Measurements from ENCODE around the gene ITGA6.

The ITGA6 gene

GRCh38 chr2:172467382-172467781 lies 40.0 kb downstream of the ITGA6 start:
- DNase-seq: no peak

GRCh38 chr2:172470958-172471922 lies 43.9 kb downstream of the ITGA6 start:
- DNase-seq: no peak

- DNase-seq: no peak
Observed at GRCh38 chr2:172472446-172473033, 45.2 kb downstream of the ITGA6 start.

GRCh38 chr2:172473167-172473566 lies 45.8 kb downstream of the ITGA6 start:
- no peak for DNase-seq

- no peak for DNase-seq
Observed at GRCh38 chr2:172478353-172478752, 51.0 kb downstream of the ITGA6 start.

GRCh38 chr2:172480301-172481218 lies 53.2 kb downstream of the ITGA6 start:
- DNase-seq: no peak

- DNase-seq: no peak
Observed at GRCh38 chr2:172481507-172482262, 54.3 kb downstream of the ITGA6 start.

GRCh38 chr2:172484253-172484652 lies 56.9 kb downstream of the ITGA6 start:
- no peak for DNase-seq

- DNase-seq: no peak
Observed at GRCh38 chr2:172484706-172485105, 57.3 kb downstream of the ITGA6 start.

- DNase-seq: no peak
Observed at GRCh38 chr2:172488556-172488955, 61.2 kb downstream of the ITGA6 start.

GRCh38 chr2:172489681-172490080 lies 62.3 kb downstream of the ITGA6 start:
- no peak for DNase-seq

GRCh38 chr2:172496160-172496608 lies 68.8 kb downstream of the ITGA6 start:
- no peak for DNase-seq

GRCh38 chr2:172507199-172507598 lies 79.8 kb downstream of the ITGA6 start:
- no peak for DNase-seq

- DNase-seq: no peak
Observed at GRCh38 chr2:172510088-172510487, 82.7 kb downstream of the ITGA6 start.

GRCh38 chr2:172510548-172510947 lies 83.2 kb downstream of the ITGA6 start:
- no peak for DNase-seq

- DNase-seq: no peak
Observed at GRCh38 chr2:172512810-172513523, 85.6 kb downstream of the ITGA6 start.

GRCh38 chr2:172513524-172513900 lies 86.1 kb downstream of the ITGA6 start:
- DNase-seq: no peak

- no peak for DNase-seq
Observed at GRCh38 chr2:172513935-172514586, 86.7 kb downstream of the ITGA6 start.

- DNase-seq: no peak
Observed at GRCh38 chr2:172516299-172516698, 88.9 kb downstream of the ITGA6 start.

GRCh38 chr2:172518995-172519394 lies 91.6 kb downstream of the ITGA6 start:
- no peak for DNase-seq

- no peak for DNase-seq
Observed at GRCh38 chr2:172525601-172526000, 98.2 kb downstream of the ITGA6 start.

Data from activated CD4-positive, alpha-beta T cell treated with anti-CD3 and anti-CD28 coated beads, Interleukin-10, Interleukin-2, amounts not matched to agents 100 ng/mL and 50 ng/mL, durations not matched to agents 16 hours and 8 hours (primary cell).